ENCODE results near the gene ANK3.

The ANK3 gene

GRCh38 chr10:60172363-60172990, 217.2 kb downstream of the ANK3 start (continued):
- TF ChIP-seq ZNF843 (tag by site-specific recombination; IDR thresholded peaks at IDR 0.05) (no peak), ZNF510 (tag by site-specific recombination; IDR thresholded peaks at IDR 0.05; ENCODE audit: insufficient replicate concordance) (no peak), IKZF3 (tag by site-specific recombination; IDR thresholded peaks at IDR 0.05) (no peak), ZNF280D (tag by site-specific recombination; IDR thresholded peaks at IDR 0.05) (no peak), INSM2 (tag by site-specific recombination; IDR thresholded peaks at IDR 0.05) (no peak), ZNF626 (tag by site-specific recombination; IDR thresholded peaks at IDR 0.05) (no peak)

GRCh38 chr10:60171436-60172013, 218.2 kb downstream of the ANK3 start:
- Histone ChIP-seq H3K4me3 (ENCODE audit: low read depth, low read length) (no peak overlapping the region), H3K36me3 (ENCODE audit: control insufficient read depth in 2 of 2, insufficient read depth in 1 of 2, low read length in 2 of 2) (no peaks in the 10 kb centered on the region), H3K27ac (ENCODE audit: extremely low read depth, low read depth, low read length) (no peak overlapping the region), H3K9me3 (ENCODE audit: control insufficient read depth, insufficient read depth, low read depth, low read length) (no peaks in the 10 kb centered on the region), H3K4me1 (ENCODE audit: control insufficient read depth, insufficient read depth, low read length) (peaks cover 2% of the 10 kb centered on the region; the same call in 1 of the 2 replicates)
- ChIA-PET CTCF (interaction anchor here (0.6 to 1.0 kb wide), 4 partner anchors 19 to 492 kb away, joined by 3 read pairs; no protein-coding TSS in a partner anchor), POLR2A (no interaction called here)
- no peak for TF ChIP-seq SP7 (tag by site-specific recombination; IDR thresholded peaks at IDR 0.05)
- TF ChIP-seq ZNF391 (tag by site-specific recombination; IDR thresholded peaks at IDR 0.05; ENCODE audit: borderline replicate concordance, low read depth) = no peak
- TF ChIP-seq PBX3 (CRISPR knock-in tag; IDR thresholded peaks at IDR 0.05) = no peak
- TF ChIP-seq ZNF664 (tag by site-specific recombination; IDR thresholded peaks at IDR 0.05) = no peak
- TF ChIP-seq WT1 (tag by site-specific recombination; IDR thresholded peaks at IDR 0.05) = no peak
- TF ChIP-seq ZBTB48 (tag by site-specific recombination; IDR thresholded peaks at IDR 0.05) = no peak
- no peak for TF ChIP-seq ZNF530 (tag by site-specific recombination; IDR thresholded peaks at IDR 0.05; ENCODE audit: low read depth)
- no peak for TF ChIP-seq REST (tag by site-specific recombination; IDR thresholded peaks at IDR 0.05)
- no peak for TF ChIP-seq ZNF658 (tag by site-specific recombination; IDR thresholded peaks at IDR 0.05)
- TF ChIP-seq ZNF169 (tag by site-specific recombination; IDR thresholded peaks at IDR 0.05) = no peak
- no peak for TF ChIP-seq ZNF184 (tag by site-specific recombination; IDR thresholded peaks at IDR 0.05)
- no peak for TF ChIP-seq ZNF280D (tag by site-specific recombination; IDR thresholded peaks at IDR 0.05)
- no peak for TF ChIP-seq BCL11B (tag by site-specific recombination; IDR thresholded peaks at IDR 0.05; ENCODE audit: low read depth)
- TF ChIP-seq PRDM4 (tag by site-specific recombination; IDR thresholded peaks at IDR 0.05) = no peak
